IPS-NIHi7 (cell line): Measurements from ENCODE around the gene FMC1.

ENCODE experiments used
- DNase-seq: peaks from one replicate; pipeline ENCODE4 v3.0.0; 2012; ENCODE audit warnings: mixed read lengths; ENCODE audit errors: extremely low spot score

Gene FMC1

GRCh38 chr7:139374246-139374645 lies 33.1 kb downstream of the FMC1 start:
- DNase-seq: no peak

GRCh38 chr7:139382439-139382838 lies 41.3 kb downstream of the FMC1 start:
- no peak for DNase-seq

- no peak for DNase-seq
Measured at GRCh38 chr7:139384611-139385010, 43.5 kb downstream of the FMC1 start.

GRCh38 chr7:139387594-139387993 lies 46.5 kb downstream of the FMC1 start:
- DNase-seq: no peak

- no peak for DNase-seq
Measured at GRCh38 chr7:139389091-139389490, 48.0 kb downstream of the FMC1 start.

GRCh38 chr7:139389774-139390173 lies 48.6 kb downstream of the FMC1 start:
- DNase-seq: no peak

- no peak for DNase-seq
Measured at GRCh38 chr7:139393621-139394211, 52.6 kb downstream of the FMC1 start.

- no peak for DNase-seq
Measured at GRCh38 chr7:139394540-139394939, 53.4 kb downstream of the FMC1 start.
